ENCODE results near the gene ZNF44.
A peak's percentile ranks its signal among the peaks of the same experiment; 100 is the strongest.

The ZNF44 gene

GRCh38 chr19:12294249-12295158, at the start of gene ZNF44:
TSS of gene ZNF44 (minus strand) at chr19:12294883. CDS start at chr19:12294694, 189 bp downstream.
- TF ChIP-seq ZFX (IDR thresholded peaks at IDR 0.05; ENCODE audit: borderline replicate concordance): no peak
- TF ChIP-seq, protein P1, sequence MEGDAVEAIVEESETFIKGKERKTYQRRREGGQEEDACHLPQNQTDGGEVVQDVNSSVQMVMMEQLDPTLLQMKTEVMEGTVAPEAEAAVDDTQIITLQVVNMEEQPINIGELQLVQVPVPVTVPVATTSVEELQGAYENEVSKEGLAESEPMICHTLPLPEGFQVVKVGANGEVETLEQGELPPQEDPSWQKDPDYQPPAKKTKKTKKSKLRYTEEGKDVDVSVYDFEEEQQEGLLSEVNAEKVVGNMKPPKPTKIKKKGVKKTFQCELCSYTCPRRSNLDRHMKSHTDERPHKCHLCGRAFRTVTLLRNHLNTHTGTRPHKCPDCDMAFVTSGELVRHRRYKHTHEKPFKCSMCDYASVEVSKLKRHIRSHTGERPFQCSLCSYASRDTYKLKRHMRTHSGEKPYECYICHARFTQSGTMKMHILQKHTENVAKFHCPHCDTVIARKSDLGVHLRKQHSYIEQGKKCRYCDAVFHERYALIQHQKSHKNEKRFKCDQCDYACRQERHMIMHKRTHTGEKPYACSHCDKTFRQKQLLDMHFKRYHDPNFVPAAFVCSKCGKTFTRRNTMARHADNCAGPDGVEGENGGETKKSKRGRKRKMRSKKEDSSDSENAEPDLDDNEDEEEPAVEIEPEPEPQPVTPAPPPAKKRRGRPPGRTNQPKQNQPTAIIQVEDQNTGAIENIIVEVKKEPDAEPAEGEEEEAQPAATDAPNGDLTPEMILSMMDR (IDR thresholded peaks at IDR 0.05): 0 out of 2 replicates have a peak, but pooled peaks have one; percentile 8

DNA sequence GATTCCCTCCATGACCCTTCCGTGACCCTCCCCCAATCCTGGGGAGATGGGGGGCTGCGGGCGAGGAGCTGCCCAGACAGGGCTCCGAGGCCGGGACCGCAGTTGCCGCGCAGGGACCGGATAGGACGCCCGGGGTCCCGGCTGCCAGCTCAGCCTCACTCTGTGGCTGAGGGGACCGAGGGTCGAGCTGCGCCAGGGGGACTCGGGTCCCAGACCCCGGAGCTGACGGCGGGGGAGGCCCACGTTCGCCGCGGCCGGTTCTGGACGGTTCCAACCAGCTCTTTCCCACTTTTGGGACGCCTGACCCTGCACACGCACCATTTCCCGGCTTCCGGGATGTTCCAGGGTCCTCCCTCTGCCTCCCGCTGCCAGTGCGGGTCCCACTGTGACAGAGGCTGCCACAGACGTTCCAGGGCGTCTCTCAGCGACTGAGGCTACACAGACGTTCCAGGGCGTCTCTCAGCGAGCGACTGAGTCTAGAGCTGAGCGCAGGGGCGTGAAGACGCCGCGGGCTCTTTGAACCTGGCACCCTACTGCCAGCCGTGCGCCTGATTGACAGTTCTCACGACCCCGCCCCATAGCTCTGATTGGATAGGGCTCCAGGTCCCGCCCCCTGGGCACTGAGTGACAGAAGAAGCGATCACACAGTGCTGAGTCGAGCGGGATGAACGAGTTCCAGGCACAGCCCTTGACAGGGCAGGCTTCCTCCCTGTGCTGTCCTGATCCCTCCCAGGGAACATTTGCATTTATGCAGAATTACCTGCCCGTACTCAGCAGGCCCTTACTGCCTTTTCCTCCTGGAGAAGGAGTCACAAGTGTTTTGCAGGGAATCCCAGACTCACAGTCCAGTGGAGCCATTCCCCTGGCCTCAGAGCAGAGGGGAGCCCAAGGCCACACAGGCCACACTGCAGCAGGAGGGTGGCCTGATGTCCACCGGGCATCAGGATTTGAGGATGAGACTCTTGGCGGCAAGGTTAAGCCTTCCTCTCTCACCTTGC, 38.8 kb upstream of the ZNF44 start, which contains the start of gene ZNF563:
ZNF563 (minus strand) TSS at position 472 of the 998 bp plus-strand sequence; CDS start at position 321, 151 bp downstream.
- TF ChIP-seq, protein P1 (IDR thresholded peaks at IDR 0.05): no peak
- no peak for TF ChIP-seq ZFX (IDR thresholded peaks at IDR 0.05; ENCODE audit: borderline replicate concordance)
- H3K27ac ChIP-seq: peak within 1 kb of the TSS; percentile 77

More at GRCh38 chr19:12294249-12295158, at the start of gene ZNF44:
- H3K27ac ChIP-seq: peak within 1 kb of the TSS; percentile 94

GRCh38 chr19:12331211-12331941, 36.7 kb upstream of the ZNF44 start:
- no peak overlapping the region for H3K27ac ChIP-seq

DNA sequence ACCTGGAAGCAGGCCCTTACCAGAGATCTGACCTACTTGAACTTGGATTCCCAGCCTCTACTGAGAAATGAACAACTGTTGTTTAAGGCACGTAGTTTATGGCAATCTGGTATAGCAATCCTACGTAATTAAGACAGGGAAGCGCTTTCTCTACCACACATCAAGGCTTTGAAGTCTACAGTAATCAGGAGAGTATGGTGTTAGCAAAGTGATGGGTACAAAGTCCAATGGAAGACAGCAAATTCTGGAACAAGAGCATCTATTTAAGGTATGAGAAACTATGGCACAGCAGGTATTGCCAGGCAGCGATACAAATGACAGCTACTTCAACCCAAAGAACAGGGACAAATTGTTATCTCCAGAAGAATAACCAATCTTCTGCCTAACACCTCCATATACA, 35.7 kb upstream of the ZNF44 start:
- no peak overlapping the region for H3K27ac ChIP-seq
- no peak for TF ChIP-seq ZFX (IDR thresholded peaks at IDR 0.05; ENCODE audit: borderline replicate concordance)
- TF ChIP-seq, protein P1 (IDR thresholded peaks at IDR 0.05): no peak

More at GRCh38 chr19:12331211-12331941, 36.7 kb upstream of the ZNF44 start:
- TF ChIP-seq, protein P1 (IDR thresholded peaks at IDR 0.05): no peak
- no peak for TF ChIP-seq ZFX (IDR thresholded peaks at IDR 0.05; ENCODE audit: borderline replicate concordance)

DNA sequence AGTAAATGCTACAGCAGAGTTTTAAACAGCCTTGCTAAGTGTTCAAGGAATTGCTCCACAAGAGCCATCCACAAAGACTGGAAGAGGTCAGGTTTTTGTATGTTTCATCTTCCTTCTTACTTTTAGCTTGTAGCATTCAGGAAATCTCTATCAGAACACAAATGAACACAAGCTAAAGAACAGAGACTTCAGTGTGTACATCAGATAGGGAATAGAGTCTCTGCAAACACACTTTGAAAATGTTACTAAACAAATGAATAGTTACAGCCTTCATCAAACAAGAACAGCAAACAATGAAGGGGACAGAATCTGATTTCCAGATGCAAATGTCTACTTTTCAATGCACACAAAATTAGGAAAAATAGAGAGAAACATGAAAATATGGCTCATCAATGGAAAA, 31.0 kb upstream of the ZNF44 start:
- peak overlapping the region; percentile 21; the same call in 1 of the 2 replicates for H3K27ac ChIP-seq
- TF ChIP-seq, protein P1 (IDR thresholded peaks at IDR 0.05): no peak
- TF ChIP-seq ZFX (IDR thresholded peaks at IDR 0.05; ENCODE audit: borderline replicate concordance): no peak

DNA sequence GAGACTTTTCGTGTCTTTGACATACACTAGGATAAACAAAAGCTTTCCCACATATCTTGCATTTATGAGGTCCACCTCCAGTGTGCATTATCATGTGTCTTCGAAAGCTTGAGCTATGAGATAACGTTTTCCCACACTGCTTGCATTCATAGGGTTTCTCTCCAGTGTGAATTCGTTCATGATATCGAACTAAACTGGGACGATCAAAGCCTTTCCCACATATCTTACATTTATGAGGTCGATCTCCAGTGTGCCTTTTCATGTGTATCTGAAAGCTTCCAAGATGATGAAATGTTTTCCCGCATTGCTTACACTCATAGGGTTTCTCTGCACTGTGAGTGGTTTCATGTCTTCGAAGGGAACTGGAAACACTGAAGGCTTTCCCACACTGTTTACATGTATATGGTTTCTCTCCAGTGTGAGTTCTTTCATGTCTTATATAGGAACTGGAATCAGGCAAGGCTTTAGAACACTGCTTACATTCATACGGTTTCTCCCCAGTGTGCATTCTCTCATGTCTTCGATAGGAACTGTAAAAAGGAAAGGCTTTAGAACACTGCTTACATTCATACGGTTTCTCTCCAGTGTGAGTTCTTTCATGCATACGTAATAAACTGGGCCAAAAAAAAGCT, 24.2 kb upstream of the ZNF44 start:
- no peak for TF ChIP-seq ZFX (IDR thresholded peaks at IDR 0.05; ENCODE audit: borderline replicate concordance)
- TF ChIP-seq, protein P1 (IDR thresholded peaks at IDR 0.05): no peak
- H3K27ac ChIP-seq: no peak overlapping the region

All from 22Rv1 (cell line).